Hepatocyte (in vitro differentiated cells): ENCODE measurements around the gene NPAS3. TPM values are rescaled to one million over a fixed set of nuclear protein-coding genes. Genes with fewer than 3 reads are reported as not detected.

Experiments
- DNase-seq: peaks from one replicate; pipeline ENCODE4 v3.0.0-alpha.2; 2016; ENCODE audit warnings: low spot score
- H2AFZ ChIP-seq: fragments of 200-600 bp; sonication (generic); 2 replicates; pipeline ENCODE4 v1.6.0; 2016; ENCODE audit warnings: antibody characterized with exemption, mild to moderate bottlenecking
- H3K27ac ChIP-seq: fragments of 200-600 bp; sonication (generic); 2 replicates; pipeline ENCODE4 v1.5.1; 2016; ENCODE audit warnings: mild to moderate bottlenecking
- H3K27me3 ChIP-seq: fragments of 200-600 bp; sonication (generic); 2 replicates; pipeline ENCODE4 v1.6.1; 2016
- H3K36me3 ChIP-seq: fragments of 200-600 bp; sonication (generic); replicated peaks from 2 replicates; pipeline ENCODE4 v1.5.1; 2016; ENCODE audit warnings: low read depth; ENCODE audit not compliant: insufficient read depth
- H3K4me1 ChIP-seq: fragments of 200-600 bp; sonication (generic); 2 replicates; pipeline ENCODE4 v1.5.1; 2016; ENCODE audit warnings: mild to moderate bottlenecking, moderate library complexity; ENCODE audit not compliant: insufficient read depth
- H3K4me2 ChIP-seq: fragments of 200-600 bp; sonication (generic); 2 replicates; pipeline ENCODE4 v1.6.0; 2016
- H3K4me3 ChIP-seq: fragments of 200-600 bp; sonication (generic); 2 replicates; pipeline ENCODE4 v1.5.1; 2016; ENCODE audit warnings: mild to moderate bottlenecking
- H3K79me2 ChIP-seq: fragments of 200-600 bp; sonication (generic); 2 replicates; pipeline ENCODE4 v1.6.0; 2017; ENCODE audit warnings: mild to moderate bottlenecking
- H3K9me2 ChIP-seq: fragments of 200-600 bp; sonication (generic); replicated peaks from 2 replicates; pipeline ENCODE4 v1.6.0; 2017; ENCODE audit warnings: mild to moderate bottlenecking; ENCODE audit not compliant: insufficient read depth
- H3K9me3 ChIP-seq: fragments of 200-600 bp; sonication (generic); 2 replicates; pipeline ENCODE4 v1.5.1; 2016; ENCODE audit warnings: low read depth, mild to moderate bottlenecking
- H4K20me1 ChIP-seq: fragments of 200-600 bp; sonication (generic); 2 replicates; pipeline ENCODE4 v1.6.0; 2016; ENCODE audit warnings: mild to moderate bottlenecking; ENCODE audit not compliant: insufficient read depth, poor library complexity, severe bottlenecking
- EZH2 ChIP-seq: fragments of 200-600 bp; sonication (generic); IDR thresholded peaks from 2 replicates; pipeline ENCODE4 v1.6.1; 2016; ENCODE audit warnings: antibody characterized with exemption, mild to moderate bottlenecking, borderline replicate concordance
- EZH2phosphoT487 ChIP-seq: fragments of 200-600 bp; sonication (generic); IDR thresholded peaks from one replicate; pipeline ENCODE4 v1.6.1; 2018; ENCODE audit warnings: antibody characterized with exemption, mild to moderate bottlenecking, low read depth, moderate library complexity; ENCODE audit not compliant: unreplicated experiment, severe bottlenecking
- WGBS: methylation state at CpG from one replicate; pipeline ENCODE4 v1.1.6; 2016; ENCODE audit warnings: low lambda C conversion rate; ENCODE audit errors: missing lambda C conversion rate; 5-methylcytosine and 5-hydroxymethylcytosine counted together
- polyA plus RNA-seq: library from polyadenylated mRNA; unstranded; fragments of >200 nt; fragmentation: Nextera tagmentation; extraction: Ambion mirVana; gene quantifications from 2 replicates; pipeline ENCODE4 v1.2.1, GENCODE V29; 2016
- total RNA-seq: library from RNA; depleted of rRNA; stranded (reverse); fragments of >200 nt; gene quantifications from 2 replicates; pipeline ENCODE4 v1.2.3, GENCODE V29; 2014
- TF ChIP-seq, protein P1 (sequence below): fragments of 200-600 bp; sonication (generic); IDR thresholded peaks from 2 replicates; pipeline ENCODE4 v1.5.1; 2016; ENCODE audit warnings: antibody characterized with exemption, mild to moderate bottlenecking; ENCODE audit not compliant: poor library complexity

The NPAS3 gene
- total and polyA plus RNA-seq, 2 experiments from 2014 or later: 0.11 to 1.1 TPM

DNA sequence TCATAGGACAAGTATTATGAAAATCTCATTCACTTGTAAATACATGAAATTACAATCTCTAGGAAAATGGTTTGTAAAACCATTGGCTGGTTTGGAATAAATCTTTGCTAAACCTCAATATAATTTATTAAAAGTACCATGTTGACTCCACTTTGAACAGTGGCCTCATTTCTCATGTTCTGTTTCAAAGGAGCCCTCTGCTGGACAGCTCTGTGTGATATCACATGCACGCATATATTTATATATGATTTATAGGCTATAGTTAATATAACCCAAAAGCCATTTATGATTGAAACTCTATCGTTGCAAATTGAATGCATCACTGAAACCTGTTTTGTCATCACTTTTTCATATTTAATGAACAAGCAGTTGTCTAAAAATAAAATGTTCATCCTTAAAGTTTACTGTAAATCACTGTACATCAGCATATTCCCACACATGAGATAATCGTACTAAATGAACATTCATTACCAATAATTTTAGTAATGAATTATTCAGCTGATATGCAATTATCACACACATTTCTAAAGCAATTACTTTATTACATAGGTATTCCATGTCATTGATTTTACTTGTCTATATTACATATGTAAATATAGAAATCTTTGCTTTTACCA is 493.8 kb downstream of the NPAS3 start:
- WGBS: 61% methylated on average over 3 of the region's 3 CpGs
- Histone ChIP-seq H3K27ac (no peak overlapping the region), H3K4me3 (no peak overlapping the region), H3K4me2 (no peak overlapping the region), H3K36me3 (no peaks in the 10 kb centered on the region), H3K27me3 (no peaks in the 10 kb centered on the region), H2AFZ (no peak overlapping the region), H3K4me1 (no peaks in the 10 kb centered on the region), H3K9me3 (no peaks in the 10 kb centered on the region), H3K9me2 (no peaks in the 10 kb centered on the region), H3K79me2 (no peaks in the 10 kb centered on the region), H4K20me1 (no peaks in the 10 kb centered on the region)
- no peak for TF ChIP-seq EZH2
- TF ChIP-seq, protein P1, sequence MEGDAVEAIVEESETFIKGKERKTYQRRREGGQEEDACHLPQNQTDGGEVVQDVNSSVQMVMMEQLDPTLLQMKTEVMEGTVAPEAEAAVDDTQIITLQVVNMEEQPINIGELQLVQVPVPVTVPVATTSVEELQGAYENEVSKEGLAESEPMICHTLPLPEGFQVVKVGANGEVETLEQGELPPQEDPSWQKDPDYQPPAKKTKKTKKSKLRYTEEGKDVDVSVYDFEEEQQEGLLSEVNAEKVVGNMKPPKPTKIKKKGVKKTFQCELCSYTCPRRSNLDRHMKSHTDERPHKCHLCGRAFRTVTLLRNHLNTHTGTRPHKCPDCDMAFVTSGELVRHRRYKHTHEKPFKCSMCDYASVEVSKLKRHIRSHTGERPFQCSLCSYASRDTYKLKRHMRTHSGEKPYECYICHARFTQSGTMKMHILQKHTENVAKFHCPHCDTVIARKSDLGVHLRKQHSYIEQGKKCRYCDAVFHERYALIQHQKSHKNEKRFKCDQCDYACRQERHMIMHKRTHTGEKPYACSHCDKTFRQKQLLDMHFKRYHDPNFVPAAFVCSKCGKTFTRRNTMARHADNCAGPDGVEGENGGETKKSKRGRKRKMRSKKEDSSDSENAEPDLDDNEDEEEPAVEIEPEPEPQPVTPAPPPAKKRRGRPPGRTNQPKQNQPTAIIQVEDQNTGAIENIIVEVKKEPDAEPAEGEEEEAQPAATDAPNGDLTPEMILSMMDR: peak; percentile 69
- no peak for TF ChIP-seq EZH2phosphoT487
- peak; percentile 30 for DNase-seq

DNA sequence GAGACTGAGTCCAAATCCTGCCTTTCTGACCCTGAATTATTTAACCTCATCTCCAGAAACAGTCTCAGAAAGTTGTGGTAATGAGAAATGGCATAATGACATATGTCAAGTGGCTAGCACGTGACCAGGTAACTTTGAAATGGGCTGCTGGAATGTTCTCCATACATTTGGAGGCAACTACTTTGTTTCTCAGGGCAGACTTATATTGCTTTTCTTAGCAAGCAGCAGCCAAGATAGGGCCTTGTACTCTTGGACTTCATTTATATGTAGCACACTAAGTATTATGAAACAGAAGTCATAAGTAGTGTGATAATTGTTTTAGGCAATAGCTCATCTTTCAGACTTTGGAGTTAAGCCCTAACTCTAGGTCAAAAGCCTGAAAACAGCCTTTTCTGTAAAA is 494.7 kb downstream of the NPAS3 start:
- TF ChIP-seq EZH2 (no peak), EZH2phosphoT487 (no peak)
- TF ChIP-seq, protein P1: no peak
- no peak overlapping the region for H3K4me3 ChIP-seq
- no peaks in the 10 kb centered on the region for H3K4me1 ChIP-seq
- WGBS: 100% methylated on average over 1 of the region's 1 CpG
- no peaks in the 10 kb centered on the region for H3K9me3 ChIP-seq
- H3K4me2 ChIP-seq: no peak overlapping the region
- no peak overlapping the region for H3K27ac ChIP-seq
- H3K27me3 ChIP-seq: no peaks in the 10 kb centered on the region
- H3K36me3 ChIP-seq: no peaks in the 10 kb centered on the region
- no peaks in the 10 kb centered on the region for H3K79me2 ChIP-seq
- H4K20me1 ChIP-seq: no peaks in the 10 kb centered on the region
- H3K9me2 ChIP-seq: no peaks in the 10 kb centered on the region
- no peak overlapping the region for H2AFZ ChIP-seq
- DNase-seq: no peak

DNA sequence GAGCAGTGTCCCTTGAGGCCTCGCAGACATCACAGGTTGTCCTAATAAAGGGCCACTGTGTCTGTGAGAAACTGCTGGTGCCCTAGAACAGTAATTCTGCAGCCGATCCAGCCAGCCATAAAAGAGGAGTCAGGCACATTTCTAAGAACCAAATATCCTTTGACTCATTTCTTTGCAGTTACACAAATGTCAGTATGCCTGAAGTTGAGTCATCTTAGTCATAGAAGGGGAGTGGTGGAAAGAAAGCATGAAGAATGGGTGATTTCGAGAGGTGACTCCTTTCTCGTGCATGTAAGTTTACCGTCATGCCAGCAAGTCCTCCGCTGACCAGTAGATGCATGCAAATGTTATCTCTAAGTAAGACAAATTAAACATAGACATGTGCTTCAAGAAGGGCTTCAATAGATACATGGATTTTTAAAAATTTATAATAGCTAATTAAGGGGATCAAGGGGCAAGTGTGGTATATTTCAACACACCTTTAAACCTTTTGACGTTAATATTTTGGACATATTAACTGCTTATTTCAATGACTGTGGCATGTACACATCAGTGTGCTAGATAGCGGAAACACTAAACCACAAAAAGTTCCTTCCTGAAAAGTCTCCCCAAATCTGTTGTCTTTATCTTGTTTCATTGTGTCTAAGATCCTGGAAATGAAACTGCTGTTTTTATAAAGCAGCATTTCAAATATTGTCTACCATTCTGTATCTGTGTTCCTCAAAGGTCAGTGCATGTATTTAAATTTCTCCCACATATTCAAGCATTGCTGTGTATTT is 497.4 kb downstream of the NPAS3 start:
- Histone ChIP-seq H3K9me3 (no peaks in the 10 kb centered on the region), H3K4me3 (no peak overlapping the region), H3K4me1 (no peaks in the 10 kb centered on the region), H3K27ac (no peak overlapping the region), H2AFZ (no peak overlapping the region), H3K4me2 (no peak overlapping the region), H3K36me3 (no peaks in the 10 kb centered on the region), H4K20me1 (no peaks in the 10 kb centered on the region), H3K79me2 (no peaks in the 10 kb centered on the region), H3K9me2 (no peaks in the 10 kb centered on the region), H3K27me3 (no peaks in the 10 kb centered on the region)
- 87% methylated on average over 8 of the region's 8 CpGs for WGBS
- no peak for TF ChIP-seq EZH2phosphoT487
- no peak for TF ChIP-seq EZH2
- TF ChIP-seq, protein P1: no peak
- DNase-seq: no peak
